Subcutaneous abdominal adipose tissue (tissue), 5 donors: ENCODE results near the gene MMD.
"Not testable (repeated sequence)": the region's sequence is repeated elsewhere in the genome, so short reads cannot be mapped to it uniquely, and the experiment has no call there.

Experiments
- H3K27ac ChIP-seq: one replicate; pipeline ENCODE4 v1.7.0; 2013; ENCODE audit warnings: low read depth, mild to moderate bottlenecking, inconsistent platforms, low read length, moderate library complexity
- H3K27me3 ChIP-seq, 5 donors: one replicate each; pipeline ENCODE4 v1.7.0; 2013; ENCODE audit warnings: low read length in 5 of 5, inconsistent platforms in 1 of 5; ENCODE audit not compliant: control insufficient read depth in 5 of 5, insufficient read depth in 4 of 5
- H3K36me3 ChIP-seq, 5 donors: one replicate each; pipeline ENCODE4 v1.7.0; 2013; ENCODE audit warnings: low read length in 5 of 5; ENCODE audit not compliant: control insufficient read depth in 5 of 5, insufficient read depth in 5 of 5
- H3K4me1 ChIP-seq, 5 donors: one replicate each; pipeline ENCODE4 v1.7.0; 2013; ENCODE audit warnings: low read length in 5 of 5, mild to moderate bottlenecking in 3 of 5, moderate library complexity in 1 of 5; ENCODE audit not compliant: control insufficient read depth in 5 of 5, insufficient read depth in 5 of 5
- H3K4me3 ChIP-seq, 5 donors: one replicate each; pipeline ENCODE4 v1.7.0; 2013; ENCODE audit warnings: low read length in 5 of 5, low read depth in 1 of 5
- H3K9ac ChIP-seq, 5 donors: one replicate each; pipeline ENCODE4 v1.7.0; 2013; ENCODE audit warnings: low read length in 5 of 5, mild to moderate bottlenecking in 4 of 5, moderate library complexity in 3 of 5
- H3K9me3 ChIP-seq, 5 donors: one replicate each; pipeline ENCODE4 v1.7.0; 2013; ENCODE audit warnings: low read length in 5 of 5; ENCODE audit not compliant: control insufficient read depth in 5 of 5
- donor health status: healthy.
- donor health status: healthy.
- donor health status: healthy.
- donor health status: healthy.
- donor health status: healthy.

MMD gene

DNA sequence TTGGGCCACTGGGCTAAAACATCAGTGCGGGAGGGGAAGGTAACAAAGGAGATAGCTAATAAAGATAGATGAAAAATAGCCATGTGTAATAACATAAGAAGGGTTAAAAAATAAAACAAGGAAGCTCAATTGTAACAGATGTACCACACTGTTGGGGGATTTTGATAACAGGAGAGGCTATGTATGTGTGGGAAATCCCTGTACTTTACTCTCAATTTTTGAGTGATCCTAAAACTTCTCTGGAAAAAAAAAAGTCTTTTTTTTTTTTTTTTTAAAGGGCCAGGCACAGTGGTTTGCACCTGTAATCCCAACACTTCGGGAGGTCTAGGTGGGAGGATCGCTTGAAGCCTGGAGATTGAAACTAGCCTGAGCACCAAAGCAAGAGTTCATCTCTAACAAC is 1.9 kb upstream of the MMD start:
- H3K27ac ChIP-seq: peak overlapping the region; percentile 77
- no peak overlapping the region for H3K4me3 ChIP-seq
- no peaks in the 10 kb centered on the region for H3K9me3 ChIP-seq
- no peaks in the 10 kb centered on the region for H3K36me3 ChIP-seq
- peaks cover 0 to 48% (median 41%) of the 10 kb centered on the region in 5 donors for H3K4me1 ChIP-seq
- no peaks in the 10 kb centered on the region for H3K27me3 ChIP-seq
- H3K9ac ChIP-seq: peak overlapping the region in 2 of 5 donors; percentile 6 to 79

DNA sequence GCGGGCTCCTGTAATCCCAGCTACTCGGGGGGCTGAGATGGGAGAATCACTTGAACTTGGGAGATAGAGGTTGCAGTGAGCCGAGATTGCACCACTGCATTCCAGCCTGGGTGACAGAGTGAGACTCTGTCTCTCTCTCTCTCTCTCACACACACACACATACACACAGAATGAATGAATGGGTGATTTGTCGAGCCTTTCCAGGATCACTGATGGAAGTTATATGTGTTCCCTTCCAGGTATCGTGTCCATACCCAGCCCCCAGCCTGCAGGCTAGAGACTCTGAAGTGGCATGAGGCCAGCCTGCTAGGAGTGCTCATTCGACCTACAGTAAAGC is 1.2 kb upstream of the MMD start:
- H3K9me3 ChIP-seq: not testable (repeated sequence)
- peak overlapping the region; percentile 77 for H3K27ac ChIP-seq
- peak overlapping the region in 3 of 5 donors; percentile 10 to 29 (median 11) for H3K4me3 ChIP-seq

DNA sequence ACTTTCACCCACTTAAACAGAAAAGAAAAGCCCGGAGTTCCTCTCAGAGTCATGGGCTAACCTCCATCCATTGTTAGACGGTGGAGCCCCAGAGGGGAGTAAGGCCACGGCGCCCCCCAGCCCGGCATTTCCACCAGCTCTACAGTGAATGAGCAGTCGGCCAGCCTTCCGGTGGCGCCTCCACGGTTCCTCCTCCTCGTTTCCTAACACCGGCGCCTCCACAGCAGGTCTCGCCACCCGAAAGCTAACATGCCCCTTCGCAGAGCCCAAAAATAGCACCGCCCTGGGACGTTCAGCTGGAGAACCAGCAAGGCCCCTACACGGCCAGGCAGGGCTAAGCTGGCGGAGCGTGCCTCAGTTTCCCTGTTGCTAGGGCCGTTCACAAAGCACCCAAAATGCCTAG is 858 bp downstream of the MMD start:
- peak overlapping the region; percentile 97 for H3K27ac ChIP-seq
- H3K9me3 ChIP-seq: no peaks in the 10 kb centered on the region
- no peaks in the 10 kb centered on the region for H3K36me3 ChIP-seq
- H3K4me3 ChIP-seq: peak overlapping the region; percentile 85 to 99 (median 91)
- H3K4me1 ChIP-seq: peaks cover 2 to 63% (median 51%) of the 10 kb centered on the region in 5 donors
- H3K9ac ChIP-seq: peak overlapping the region; percentile 83 to 99 (median 94)
- H3K27me3 ChIP-seq: no peaks in the 10 kb centered on the region

More for the DNA sequence above, 1.2 kb upstream of the MMD start:
- H3K9ac ChIP-seq: peak overlapping the region in 2 of 5 donors; percentile 6 to 79
- H3K36me3 ChIP-seq, H3K27me3 ChIP-seq: not testable (repeated sequence)
- H3K4me1 ChIP-seq: peaks cover 0 to 54% (median 48%) of the 10 kb centered on the region in 5 donors

DNA sequence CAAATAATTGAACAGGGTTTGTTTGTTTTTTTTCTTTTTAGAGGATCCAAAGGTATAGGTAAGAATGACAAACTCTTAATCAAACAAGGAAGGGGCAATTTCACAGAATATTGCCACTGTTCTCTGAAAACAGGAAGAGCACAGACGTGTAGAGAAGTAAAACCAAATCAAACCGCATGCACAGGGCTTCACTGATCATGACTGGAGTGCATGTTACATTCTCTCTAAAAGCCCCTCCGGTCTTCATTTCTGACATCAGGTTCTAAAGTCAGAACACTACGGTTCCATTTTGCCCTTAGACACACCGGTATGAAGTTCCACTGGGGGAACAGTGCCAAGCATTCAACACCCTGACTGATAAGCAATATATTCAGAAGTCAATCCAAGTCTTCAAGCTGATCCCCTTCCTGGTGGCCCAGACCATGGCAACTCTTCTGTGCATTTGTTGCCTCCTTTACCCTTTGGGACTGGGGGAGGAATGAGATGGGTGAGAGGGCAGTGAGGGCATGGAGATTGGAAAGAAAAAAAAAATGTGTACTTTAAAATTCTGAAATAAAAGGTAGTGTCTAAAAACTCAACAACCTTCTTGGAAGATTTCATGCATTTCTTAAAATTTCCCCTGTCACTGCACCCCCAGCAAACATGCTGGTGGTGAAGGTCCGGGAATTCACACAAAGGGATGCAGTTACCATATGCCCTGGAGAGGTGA is 1.4 kb downstream of the MMD start:
- Histone ChIP-seq H3K27ac (peak overlapping the region; percentile 97), H3K9ac (peak overlapping the region; percentile 32 to 99 (median 94)), H3K9me3 (no peaks in the 10 kb centered on the region), H3K4me3 (peak overlapping the region; percentile 85 to 99 (median 91)), H3K4me1 (peaks cover 2 to 63% (median 55%) of the 10 kb centered on the region in 5 donors), H3K36me3 (no peaks in the 10 kb centered on the region), H3K27me3 (no peaks in the 10 kb centered on the region)

DNA sequence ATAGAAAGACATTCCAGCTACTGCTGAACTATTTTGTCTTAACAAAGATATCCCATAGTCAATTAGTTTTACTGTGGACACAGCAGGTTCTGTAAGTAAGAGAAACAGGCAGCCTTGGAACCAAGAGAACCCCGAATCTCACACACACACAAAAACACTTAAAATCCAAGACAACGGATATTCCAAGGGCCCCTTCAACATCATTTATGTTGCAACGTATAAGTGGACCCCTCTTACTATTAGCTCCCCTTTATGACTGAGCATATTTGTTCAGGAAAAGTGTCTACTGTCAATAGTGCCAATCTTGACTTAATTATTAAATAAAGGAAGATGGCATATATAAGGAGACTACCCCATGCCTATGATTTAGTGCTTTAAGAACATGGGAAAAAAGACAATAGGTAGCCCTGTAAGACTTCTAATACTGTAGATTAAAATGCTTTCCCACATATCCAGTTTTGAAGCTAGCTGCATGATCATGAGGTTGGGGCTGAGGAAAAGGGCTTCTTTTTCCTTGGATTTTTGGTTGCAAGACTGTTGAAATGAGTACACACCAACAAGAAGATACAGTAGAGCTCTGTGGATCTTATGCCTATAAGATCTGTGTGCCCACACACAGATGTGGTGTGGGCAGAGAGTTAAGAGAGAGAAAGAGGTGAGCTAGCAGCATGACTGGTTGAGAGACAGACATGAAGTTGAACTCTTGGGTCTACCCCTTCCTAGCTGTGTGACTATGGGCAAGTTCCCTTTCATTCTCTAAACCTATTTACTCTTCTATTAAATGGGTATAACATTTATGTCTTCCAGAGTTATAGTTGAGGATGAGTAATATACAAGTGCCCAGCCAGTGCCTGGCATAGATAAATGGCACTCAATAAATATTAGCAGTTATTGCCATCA is 3.0 kb downstream of the MMD start:
- peak overlapping the region; percentile 97 for H3K27ac ChIP-seq
- H3K36me3 ChIP-seq: peaks cover 2 to 6% (median 5%) of the 10 kb centered on the region in 5 donors
- peaks cover 2 to 72% (median 66%) of the 10 kb centered on the region in 5 donors for H3K4me1 ChIP-seq
- no peaks in the 10 kb centered on the region for H3K9me3 ChIP-seq
- H3K4me3 ChIP-seq: peak overlapping the region; percentile 19 to 99 (median 85)
- H3K27me3 ChIP-seq: no peaks in the 10 kb centered on the region
- H3K9ac ChIP-seq: peak overlapping the region in 4 of 5 donors; percentile 10 to 99 (median 68)

DNA sequence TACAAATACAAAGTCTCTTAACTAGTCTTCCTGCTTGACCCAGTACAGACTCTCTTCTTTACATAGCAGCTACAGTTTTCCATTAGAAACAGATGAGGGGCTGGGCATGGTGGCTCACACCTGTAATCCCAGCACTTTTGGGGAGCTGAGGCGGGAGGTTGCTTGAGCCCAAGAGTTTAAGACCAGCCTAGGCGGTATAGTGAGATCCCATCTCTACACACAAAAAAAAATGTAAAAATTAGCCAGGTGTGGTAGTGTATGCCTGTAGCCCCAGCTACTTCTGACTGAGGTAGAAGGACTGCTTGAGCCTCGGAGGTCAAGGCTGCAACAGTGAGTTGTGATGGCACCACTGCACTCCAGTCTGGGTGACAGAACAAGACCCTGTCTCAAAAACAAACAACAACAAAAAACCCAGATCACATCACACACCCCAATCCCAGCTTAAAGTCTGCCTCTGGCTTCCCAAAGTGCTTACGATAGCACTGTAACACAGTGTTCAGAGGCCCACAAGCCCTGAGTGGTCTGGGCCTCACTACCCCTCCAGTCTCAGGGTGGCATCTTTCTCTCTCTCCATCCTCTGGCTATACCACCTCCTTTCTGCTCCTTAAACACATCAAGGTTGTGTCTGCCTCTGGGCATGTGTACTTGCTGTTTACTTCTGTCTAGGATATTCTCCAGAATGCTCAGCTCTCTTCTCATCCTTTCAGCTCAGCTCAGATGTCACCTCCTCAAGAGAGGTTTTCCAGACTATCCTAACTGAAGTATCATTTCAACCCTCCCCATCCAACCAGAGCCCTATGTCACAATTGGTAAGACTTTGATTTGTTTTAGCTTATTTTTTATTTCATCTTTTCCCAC is 4.0 kb downstream of the MMD start:
- Histone ChIP-seq H3K27me3 (no peaks in the 10 kb centered on the region), H3K4me3 (peak overlapping the region in 1 of 5 donors; percentile 0), H3K36me3 (peaks cover 5 to 16% (median 11%) of the 10 kb centered on the region in 5 donors), H3K9ac (peak overlapping the region in 3 of 5 donors; percentile 5 to 99 (median 45)), H3K27ac (peak overlapping the region; percentile 97), H3K9me3 (no peaks in the 10 kb centered on the region), H3K4me1 (peaks cover 2 to 69% (median 59%) of the 10 kb centered on the region in 5 donors)

DNA sequence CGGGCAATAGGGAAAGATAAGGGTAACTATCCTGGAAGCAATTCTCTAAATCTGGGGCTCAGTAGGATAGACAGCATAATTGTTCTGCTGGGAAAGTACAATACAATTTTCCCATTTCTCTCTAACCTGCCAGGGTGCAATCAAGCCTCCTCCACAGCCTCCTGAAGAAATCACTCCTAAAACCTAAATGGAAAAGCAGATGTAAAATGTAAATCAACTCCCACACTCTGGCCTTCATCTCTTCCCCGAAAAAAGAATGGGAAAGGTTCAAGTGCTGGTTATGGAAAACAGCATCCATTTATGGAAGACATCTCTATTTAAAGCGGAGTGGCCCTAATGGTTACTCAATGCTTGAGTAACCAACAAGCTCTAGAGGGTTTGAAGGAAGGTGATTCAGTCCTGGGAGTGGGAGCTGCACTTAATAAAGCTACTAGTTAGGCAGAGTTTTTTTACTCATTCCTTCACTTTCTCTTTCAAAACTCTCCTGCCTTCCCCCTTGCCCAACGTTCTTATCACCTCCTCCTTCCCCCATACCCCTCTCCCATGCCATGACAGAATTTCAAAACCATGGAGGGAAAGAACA is 5.1 kb downstream of the MMD start:
- Histone ChIP-seq H3K4me3 (no peak overlapping the region), H3K27me3 (no peaks in the 10 kb centered on the region), H3K27ac (peak overlapping the region; percentile 97), H3K9me3 (no peaks in the 10 kb centered on the region), H3K9ac (peak overlapping the region in 2 of 5 donors; percentile 17 to 42), H3K4me1 (peaks cover 2 to 69% (median 58%) of the 10 kb centered on the region in 5 donors), H3K36me3 (peaks cover 5 to 26% (median 18%) of the 10 kb centered on the region in 5 donors)

DNA sequence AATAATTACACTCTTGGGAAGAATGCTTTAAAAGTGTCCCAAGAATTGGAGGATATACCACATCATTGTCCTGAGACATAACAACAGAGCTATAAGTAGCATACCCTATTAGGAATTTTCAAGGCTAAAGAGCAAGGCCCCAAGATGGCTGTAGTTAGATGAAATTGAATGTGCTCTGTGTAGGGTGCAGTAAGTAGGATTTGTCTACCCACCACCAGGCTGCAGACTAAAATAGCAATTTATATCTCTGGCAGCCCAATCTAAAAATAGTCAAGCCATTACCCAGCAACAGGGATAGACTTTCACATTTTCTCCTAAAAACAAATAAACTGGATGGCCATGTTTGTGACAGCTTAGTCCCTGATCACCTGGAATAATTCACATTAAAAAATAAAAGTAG is 5.6 kb downstream of the MMD start:
- H3K36me3 ChIP-seq: peaks cover 7 to 32% (median 24%) of the 10 kb centered on the region in 5 donors
- no peak overlapping the region for H3K4me3 ChIP-seq
- H3K4me1 ChIP-seq: peaks cover 2 to 68% (median 58%) of the 10 kb centered on the region in 5 donors
- H3K9ac ChIP-seq: peak overlapping the region in 1 of 5 donors; percentile 42
- no peaks in the 10 kb centered on the region for H3K27me3 ChIP-seq
- no peaks in the 10 kb centered on the region for H3K9me3 ChIP-seq
- H3K27ac ChIP-seq: peak overlapping the region; percentile 97

DNA sequence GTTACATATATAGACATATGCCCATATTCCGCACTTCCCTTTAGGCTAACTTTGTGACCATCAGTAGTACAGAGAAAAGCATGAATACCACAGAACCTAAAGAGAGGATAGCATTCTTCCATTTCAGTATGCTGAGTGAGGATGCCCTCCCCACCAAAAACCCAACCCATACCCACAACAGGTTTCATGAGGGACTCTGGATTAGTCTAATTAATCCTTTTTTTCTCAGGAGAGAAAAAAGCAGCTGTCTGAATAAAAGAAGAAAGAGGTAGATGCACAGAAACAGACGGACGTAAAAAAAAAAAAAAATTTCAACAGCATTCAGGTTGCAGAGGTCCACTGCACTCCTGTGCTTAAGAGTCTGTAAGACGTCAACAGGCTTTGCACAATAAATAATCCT is 6.7 kb downstream of the MMD start:
- Histone ChIP-seq H3K9ac (peak overlapping the region in 1 of 5 donors; percentile 60), H3K27ac (peak overlapping the region; percentile 97), H3K4me1 (peaks cover 2 to 68% (median 61%) of the 10 kb centered on the region in 5 donors), H3K4me3 (no peak overlapping the region), H3K36me3 (peaks cover 17 to 42% (median 32%) of the 10 kb centered on the region in 5 donors), H3K27me3 (no peaks in the 10 kb centered on the region), H3K9me3 (no peaks in the 10 kb centered on the region)
